Endometrial microvascular endothelial cells (primary cell): ENCODE results near the gene LHX2. TPM values are rescaled to one million over a fixed set of nuclear protein-coding genes. Genes with fewer than 3 reads are reported as not detected.
"Not testable (repeated sequence)": the region's sequence is repeated elsewhere in the genome, so short reads cannot be mapped to it uniquely, and the experiment has no call there.

Experiments
- in situ Hi-C: cut with HindIII; loops from 2 replicates; pipeline ENCODE4 v1.10.0; 2017; ENCODE audit warnings: low sequenced_read_pairs, low pct_unique_long_range_greater_than_20kb; ENCODE audit errors: inconsistent ontology term
- total RNA-seq: library from RNA; depleted of rRNA; stranded (reverse); fragments of >200 nt; gene quantifications from one replicate; pipeline ENCODE4 v1.2.3, GENCODE V29; 2015; ENCODE audit errors: inconsistent ontology term

Gene LHX2, protein sequence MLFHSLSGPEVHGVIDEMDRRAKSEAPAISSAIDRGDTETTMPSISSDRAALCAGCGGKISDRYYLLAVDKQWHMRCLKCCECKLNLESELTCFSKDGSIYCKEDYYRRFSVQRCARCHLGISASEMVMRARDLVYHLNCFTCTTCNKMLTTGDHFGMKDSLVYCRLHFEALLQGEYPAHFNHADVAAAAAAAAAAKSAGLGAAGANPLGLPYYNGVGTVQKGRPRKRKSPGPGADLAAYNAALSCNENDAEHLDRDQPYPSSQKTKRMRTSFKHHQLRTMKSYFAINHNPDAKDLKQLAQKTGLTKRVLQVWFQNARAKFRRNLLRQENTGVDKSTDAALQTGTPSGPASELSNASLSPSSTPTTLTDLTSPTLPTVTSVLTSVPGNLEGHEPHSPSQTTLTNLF
- not detected for total RNA-seq

DNA sequence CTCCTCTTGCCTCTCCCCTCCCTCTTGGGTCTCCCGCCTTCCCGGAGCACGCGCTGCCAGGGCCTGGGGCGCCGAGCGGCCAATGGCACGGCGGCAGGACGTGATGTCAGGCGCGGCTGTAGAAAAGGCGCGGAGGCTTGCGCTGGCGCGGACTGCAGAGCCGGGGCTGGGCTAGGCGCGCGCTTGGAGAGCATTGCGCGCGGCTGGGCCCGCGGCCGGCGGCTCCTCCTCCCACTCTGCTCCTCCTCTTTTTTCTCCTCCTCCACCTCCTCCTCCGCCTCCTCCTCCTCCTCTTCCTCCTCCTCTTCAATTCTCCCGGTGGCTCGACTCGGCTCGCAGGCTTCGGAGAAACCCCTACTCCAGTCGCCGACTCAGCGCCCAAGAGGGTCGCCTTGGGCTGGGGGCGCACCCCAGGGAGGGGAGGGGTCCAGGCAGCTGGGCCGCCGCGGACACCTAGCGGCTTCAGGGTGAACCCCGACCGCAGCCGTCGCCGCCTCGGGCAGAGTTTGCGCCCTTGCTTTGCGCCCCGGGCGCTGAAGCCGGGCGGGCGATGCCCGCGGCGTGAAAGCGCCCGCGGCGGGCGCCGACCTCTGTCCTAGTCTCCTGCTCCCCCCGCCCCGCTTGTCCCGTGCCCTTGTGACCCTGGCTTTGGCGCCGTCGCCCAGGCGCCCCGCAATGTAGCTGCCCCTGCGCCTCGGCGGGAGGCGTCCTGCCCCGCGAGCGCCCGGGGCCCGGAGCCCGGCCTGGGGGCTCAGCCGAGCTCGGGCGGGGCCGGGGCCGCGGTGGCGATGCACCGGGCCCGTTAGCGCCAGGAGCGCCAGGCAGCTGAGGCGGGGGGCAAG is at the start of gene LHX2:
Gene LHX2 (plus strand): TSS at position 309 of the 842 bp plus-strand sequence. CDS start 581 bp downstream, outside the sequence.
- in situ Hi-C loops = no loop called here

- in situ Hi-C loops = no loop called here
Observed at GRCh38 chr9:123964761-123965160, 46.8 kb upstream of the LHX2 start.

- in situ Hi-C loops = no loop called here
Observed at GRCh38 chr9:123965801-123966686, 45.5 kb upstream of the LHX2 start.

- in situ Hi-C loops = no loop called here
Observed at GRCh38 chr9:123967323-123967722, 44.2 kb upstream of the LHX2 start.

GRCh38 chr9:123972618-123973017 is 39.0 kb upstream of the LHX2 start:
- in situ Hi-C loops = no loop called here

- in situ Hi-C loops = no loop called here
Observed at GRCh38 chr9:123973590-123974223, 37.9 kb upstream of the LHX2 start.

DNA sequence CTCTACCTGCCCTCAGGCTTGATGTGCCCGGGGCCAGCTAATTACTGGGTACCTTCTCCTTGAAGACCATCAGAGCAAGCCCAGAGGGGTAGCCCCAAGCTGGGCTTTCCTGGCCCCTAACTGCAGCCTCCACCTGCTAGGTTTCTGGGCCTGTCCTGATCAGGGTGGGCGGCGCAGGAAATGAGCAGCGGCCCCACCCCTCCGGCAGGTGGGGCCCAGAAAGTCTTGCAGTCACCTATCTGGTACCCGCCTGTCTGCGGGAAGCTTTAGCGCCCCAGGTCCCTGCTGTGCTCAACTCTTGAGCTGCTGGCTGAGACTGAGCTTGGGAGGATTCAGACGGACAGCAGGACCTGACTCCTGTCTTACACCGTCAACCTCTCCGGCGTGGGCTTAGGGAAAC is 37.1 kb upstream of the LHX2 start:
- in situ Hi-C loops = no loop called here

DNA sequence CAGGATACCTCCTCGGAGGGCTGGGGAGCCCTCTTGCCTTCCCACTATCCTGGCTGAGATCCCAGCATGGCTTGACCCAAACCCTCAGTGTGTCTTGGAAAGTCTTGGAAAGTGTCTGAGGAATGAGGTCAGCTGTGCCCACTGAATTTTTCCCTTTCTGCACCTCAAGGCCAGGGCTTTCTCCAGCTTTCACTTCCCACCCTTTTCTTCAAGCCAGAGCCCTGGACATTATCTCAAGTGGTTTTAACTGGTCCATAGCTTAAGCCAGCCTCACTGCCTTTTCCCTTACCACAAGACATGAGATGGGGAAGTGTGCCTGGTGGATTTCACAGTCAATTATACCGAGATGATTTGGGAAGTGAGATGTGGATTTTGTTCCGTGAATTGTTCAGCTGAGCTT is 35.7 kb upstream of the LHX2 start:
- in situ Hi-C loops = no loop called here

DNA sequence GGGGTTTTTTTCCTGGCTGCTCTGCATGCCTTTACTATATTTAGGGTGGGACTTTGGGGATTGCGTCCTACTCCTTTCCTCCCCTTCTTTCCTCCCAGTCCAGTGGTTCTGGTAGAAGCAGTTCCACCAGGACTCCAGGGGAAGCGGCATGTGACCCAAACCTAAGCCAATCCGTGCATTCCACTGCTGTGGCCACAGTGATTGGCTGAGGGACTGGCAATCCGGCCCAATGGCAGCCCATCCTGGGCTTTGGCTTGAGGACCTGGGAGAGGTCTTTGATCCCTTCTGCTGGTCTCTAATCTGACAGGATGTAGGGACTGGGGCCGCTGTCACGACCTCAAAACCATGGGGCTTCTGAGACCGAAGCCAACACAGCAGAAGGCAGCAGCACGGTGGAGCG is 35.0 kb upstream of the LHX2 start:
- in situ Hi-C loops = not testable (repeated sequence)

GRCh38 chr9:123978981-123979380 is 32.6 kb upstream of the LHX2 start:
- in situ Hi-C loops = no loop called here

- in situ Hi-C loops = no loop called here
Observed at GRCh38 chr9:123982535-123982934, 29.0 kb upstream of the LHX2 start.

DNA sequence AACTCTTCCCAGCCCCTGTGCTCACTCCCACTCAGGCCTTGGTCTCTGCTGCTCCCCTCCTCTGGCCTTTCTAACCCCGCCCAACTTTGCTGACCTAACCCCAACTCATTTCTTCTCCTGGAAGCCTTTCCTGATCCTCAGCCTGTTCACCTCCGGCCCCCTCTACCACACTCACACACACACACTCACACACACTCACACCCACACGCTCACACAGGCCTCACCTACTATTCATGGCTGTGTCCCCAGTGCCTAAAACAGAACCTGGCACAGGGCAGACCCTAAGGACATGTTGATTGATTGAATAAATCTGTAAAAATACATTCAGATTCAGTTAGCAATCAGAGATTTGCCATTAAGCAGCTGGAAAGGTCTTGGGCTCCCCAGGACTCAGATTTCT is 28.5 kb upstream of the LHX2 start:
- in situ Hi-C loops = no loop called here

- in situ Hi-C loops = no loop called here
Observed at GRCh38 chr9:123984802-123985201, 26.8 kb upstream of the LHX2 start.

DNA sequence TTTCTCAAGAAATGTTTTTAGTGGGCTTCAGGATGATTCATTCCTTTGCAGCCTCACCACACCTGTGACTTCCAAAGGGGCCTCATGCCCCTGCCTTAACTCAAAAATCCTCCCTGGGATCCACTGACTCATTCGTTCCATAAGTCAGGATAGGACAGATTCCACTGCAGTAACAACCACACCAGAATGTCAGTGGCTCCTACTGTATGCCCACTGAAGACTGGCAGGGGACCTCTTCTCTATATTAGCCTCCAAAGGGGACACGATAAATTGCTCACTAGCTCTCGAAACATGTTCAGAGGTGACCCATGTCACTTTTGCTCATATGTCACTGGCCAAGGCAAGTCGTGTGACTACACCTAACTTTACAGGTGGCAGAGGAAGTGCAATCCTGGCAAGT is 25.7 kb upstream of the LHX2 start:
- in situ Hi-C loops = no loop called here

DNA sequence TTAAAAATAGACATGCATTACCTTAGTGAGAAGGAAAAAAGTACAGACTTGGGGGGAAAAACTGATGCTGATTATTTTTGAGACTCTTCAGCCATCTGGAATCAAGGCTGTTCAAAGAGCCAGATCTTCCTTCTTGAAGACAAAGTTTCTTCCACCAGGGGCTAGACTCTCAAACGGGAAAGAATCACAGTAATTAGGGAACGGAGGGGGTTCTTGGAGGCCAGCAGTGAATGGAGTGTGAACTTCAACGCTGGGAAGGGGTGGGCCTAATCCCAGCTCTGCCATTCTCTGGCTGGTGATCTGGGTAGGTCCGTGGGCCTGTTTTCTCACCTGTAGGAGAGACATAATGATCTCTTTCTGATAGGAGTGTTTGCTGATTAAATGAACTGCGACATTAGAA is 21.1 kb upstream of the LHX2 start:
- in situ Hi-C loops = no loop called here

DNA sequence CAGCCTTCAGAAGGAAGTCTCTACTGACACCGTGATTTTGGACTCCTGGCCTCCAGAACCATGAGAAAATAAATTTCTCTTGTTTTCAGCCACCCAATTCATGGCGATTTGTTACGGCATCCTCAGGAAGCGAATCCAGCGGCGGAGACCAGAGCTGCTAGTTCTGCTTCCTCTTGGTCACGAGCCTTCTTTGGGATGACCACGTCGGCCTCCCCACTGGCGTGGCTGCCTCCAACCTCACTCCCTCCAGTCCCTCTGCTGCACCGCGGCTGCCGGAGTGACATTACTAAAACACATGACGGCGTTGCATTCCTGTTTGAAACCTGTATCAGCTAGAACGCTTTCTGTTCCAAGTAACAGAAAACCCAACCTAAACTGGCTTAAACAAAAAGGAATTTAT is 18.9 kb upstream of the LHX2 start:
- in situ Hi-C loops = not testable (repeated sequence)

DNA sequence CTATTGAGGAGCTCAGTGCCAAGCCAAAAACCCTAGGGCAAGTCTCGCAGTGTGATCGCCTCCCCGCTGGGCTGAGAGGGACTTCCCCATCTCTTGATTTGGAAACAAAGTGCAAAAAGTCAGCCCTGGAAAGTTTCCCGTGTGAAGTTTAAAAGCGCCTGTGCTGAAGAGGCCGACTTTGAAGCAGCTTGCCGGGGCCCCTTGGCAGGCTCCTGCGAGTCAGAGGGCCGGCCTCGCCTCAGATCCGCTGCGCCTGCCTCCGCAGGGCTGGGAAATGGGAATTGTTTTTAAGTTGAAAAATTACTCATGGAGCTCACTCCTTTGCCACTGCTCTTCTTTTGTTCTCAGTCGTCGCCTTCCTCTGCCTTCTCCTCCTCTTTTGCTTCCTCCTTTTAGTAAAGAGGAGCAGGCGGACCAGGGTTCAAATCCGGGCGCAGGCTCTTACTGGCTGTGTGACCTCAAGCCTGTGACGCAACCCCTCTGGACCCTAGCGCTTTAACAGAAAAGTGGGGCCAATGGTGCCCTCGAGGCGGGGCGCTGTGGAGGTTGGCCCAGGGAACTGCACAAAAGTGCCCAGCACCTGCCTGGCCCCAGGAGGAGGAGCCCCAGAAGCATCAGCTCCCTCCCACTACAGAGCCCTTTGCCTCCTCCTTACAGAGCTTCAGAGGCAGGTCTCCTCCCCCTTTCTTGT is 14.7 kb upstream of the LHX2 start:
- in situ Hi-C loops = no loop called here

- in situ Hi-C loops = no loop called here
Observed at GRCh38 chr9:123997665-123998277, 13.8 kb upstream of the LHX2 start.
